K562 (cell line): ENCODE data around the gene NAV2. TPM values are rescaled to one million over a fixed set of nuclear protein-coding genes. Genes with fewer than 3 reads are reported as not detected.

Experiments
- ATAC-seq: fragments of 200-7000 bp; cut with Tn5 transposase; 3 replicates; pipeline ENCODE4 v1.9.1; 2020; ENCODE audit warnings: moderate library complexity
- BruUV-seq: library from RNA; stranded (reverse); fragments of 400-500 nt; replicated peaks from 2 replicates; lab custom pipeline; 2021; lab: Mats Ljungman, UMichigan
- CTCF ChIA-PET: fragments of 300-600 bp; formaldehyde crosslinking; extraction: SDS; loops from one replicate; lab custom pipeline; 2021; ENCODE audit warnings: low intra/inter-chr PET ratio; lab: Yijun Ruan, JAX
- POLR2A ChIA-PET: fragments of 300-600, 350-650 bp; sonication (Branson Sonifier 250); formaldehyde crosslinking; extraction: SDS; loops from one replicate; lab custom pipeline; 2021; ENCODE audit warnings: antibody characterized with exemption, inconsistent platforms; lab: Yijun Ruan, JAX
- DNase-seq, 4 experiments: peaks; one replicate each; pipeline versions ENCODE4 v3.0.0 to v3.0.0-alpha.2; 2011 to 2018; ENCODE audit warnings: low spot score in 3 of 4, mixed read lengths in 3 of 4; ENCODE audit errors: extremely low read depth in 1 of 4
- FAIRE-seq: peaks from 2 replicates; lab custom pipeline; 2011; peaks lifted over from hg19 to GRCh38; lab: Jason Lieb, UNC
- H2AFZ ChIP-seq: 2 replicates; pipeline ENCODE4 v1.6.0; 2011; ENCODE audit warnings: low read depth, low read length, control low read depth, inconsistent platforms
- H3K27ac ChIP-seq: fragments of 200-600 bp; 3 replicates; pipeline ENCODE4 v1.8.0; 2011; ENCODE audit warnings: low read depth, mild to moderate bottlenecking, control low read depth, inconsistent platforms, low read length, moderate library complexity, mixed read lengths; ENCODE audit errors: extremely low read depth
- H3K27me3 ChIP-seq, 2 experiments: fragments of 300-600 bp in 1 of 2; 2 replicates in 1 of 2; 3 replicates in 1 of 2; pipeline versions ENCODE4 v1.6.0 to v1.8.0; 2011; ENCODE audit warnings: inconsistent platforms in 2 of 2, low read length in 2 of 2, mild to moderate bottlenecking in 1 of 2, mixed read lengths in 1 of 2, moderate library complexity in 1 of 2; ENCODE audit not compliant: control insufficient read depth in 2 of 2, insufficient read depth in 2 of 2
- H3K36me3 ChIP-seq: fragments of 300-600 bp; 3 replicates; pipeline ENCODE4 v1.8.0; 2011; ENCODE audit warnings: mild to moderate bottlenecking, low read length, inconsistent platforms; ENCODE audit not compliant: control insufficient read depth, insufficient read depth
- H3K4me1 ChIP-seq, 2 experiments: fragments of 200-600 bp in 1 of 2; replicated peaks in 1 of 2; 2 replicates in 1 of 2; 3 replicates in 1 of 2; pipeline versions ENCODE4 v1.5.1 to v1.8.0; 2011; ENCODE audit warnings: inconsistent platforms in 2 of 2, low read length in 2 of 2, mild to moderate bottlenecking in 1 of 2, mixed read lengths in 1 of 2, moderate library complexity in 1 of 2; ENCODE audit not compliant: control insufficient read depth in 2 of 2, insufficient read depth in 2 of 2
- H3K4me2 ChIP-seq: 2 replicates; pipeline ENCODE4 v1.6.1; 2011; ENCODE audit warnings: low read length, control low read depth, inconsistent platforms, mixed read lengths; ENCODE audit not compliant: insufficient read depth
- H3K4me3 ChIP-seq: fragments of 200-600 bp; sonication (generic), shearing (Covaris generic); 2 replicates; pipeline ENCODE4 v1.5.1; 2016; ENCODE audit warnings: control low read depth, inconsistent platforms
- H3K79me2 ChIP-seq: fragments of 200-600 bp; 3 replicates; pipeline ENCODE4 v1.8.0; 2011; ENCODE audit warnings: low read length, inconsistent platforms; ENCODE audit not compliant: control insufficient read depth, insufficient read depth
- H3K9ac ChIP-seq, 2 experiments: 2 replicates each; pipeline versions ENCODE4 v1.6.0 to v1.6.1; 2011; ENCODE audit warnings: low read depth in 2 of 2, low read length in 2 of 2, control low read depth in 1 of 2, inconsistent platforms in 1 of 2, mild to moderate bottlenecking in 1 of 2, mixed read lengths in 1 of 2; ENCODE audit not compliant: insufficient read depth in 1 of 2
- H3K9me1 ChIP-seq: one replicate; pipeline ENCODE4 v1.6.0; 2011; ENCODE audit warnings: inconsistent platforms, mild to moderate bottlenecking, low read length, moderate library complexity; ENCODE audit not compliant: control insufficient read depth, insufficient read depth
- H3K9me3 ChIP-seq: replicated peaks from 2 replicates; pipeline ENCODE4 v1.5.1; 2011; ENCODE audit warnings: low read depth, low read length, inconsistent platforms; ENCODE audit not compliant: control insufficient read depth, insufficient read depth
- H4K20me1 ChIP-seq: replicated peaks from 2 replicates; pipeline ENCODE4 v1.6.1; 2011; ENCODE audit warnings: low read length, inconsistent platforms, mixed read lengths; ENCODE audit not compliant: control insufficient read depth, insufficient read depth
- ARID2 ChIP-seq: fragments of 450-650 bp; IDR thresholded peaks from 2 replicates; pipeline ENCODE4 v1.6.1; 2017; ENCODE audit warnings: antibody characterized with exemption, mild to moderate bottlenecking
- BACH1 ChIP-seq: fragments of 200-800 bp; sonication (Bioruptor generic); IDR thresholded peaks from 2 replicates; pipeline ENCODE4 v1.6.1; 2016; ENCODE audit warnings: missing genetic modification characterization, missing compliant biosample characterization
- E2F1 ChIP-seq: sonication (generic); formaldehyde crosslinking; IDR thresholded peaks from 2 replicates; pipeline ENCODE4 v1.8.1; 2023; ENCODE audit warnings: mild to moderate bottlenecking, missing genetic modification reagents, moderate library complexity
- EGR1 ChIP-seq: fragments of 450-650 bp; conservative IDR thresholded peaks from 2 replicates; pipeline ENCODE4 v1.6.1; 2017; ENCODE audit warnings: mild to moderate bottlenecking
- HIVEP1 ChIP-seq: fragments of 250-450 bp; sonication (Bioruptor Pico); IDR thresholded peaks from 2 replicates; pipeline ENCODE4 v1.4.0; 2020; ENCODE audit warnings: mild to moderate bottlenecking
- MCM2 ChIP-seq: fragments of 450-650 bp; IDR thresholded peaks from 2 replicates; pipeline ENCODE4 v1.6.1; 2017; ENCODE audit warnings: low read depth, mild to moderate bottlenecking
- NFIX ChIP-seq: fragments of 250-450 bp; sonication (Bioruptor Pico); IDR thresholded peaks from 2 replicates; pipeline ENCODE4 v1.4.0; 2020; ENCODE audit warnings: low read depth, mild to moderate bottlenecking, moderate library complexity
- RBM39 ChIP-seq: fragments of 200-400 bp; formaldehyde crosslinking; optimal IDR thresholded peaks from 2 replicates; pipeline ENCODE3; 2018; ENCODE audit warnings: low read depth, low read length
- SOX6 ChIP-seq: fragments of 450-650 bp; IDR thresholded peaks from 2 replicates; pipeline ENCODE4 v1.6.1; 2014; ENCODE audit warnings: mild to moderate bottlenecking
- SPI1 ChIP-seq: IDR thresholded peaks from 2 replicates; pipeline ENCODE4 v1.6.1; 2011; ENCODE audit warnings: low read depth, low read length, control low read depth, borderline replicate concordance
- WGBS: fragments of 100-300 bp; shearing (Covaris generic); methylation state at CpG from one replicate; pipeline ENCODE4 v1.1.6; 2016; ENCODE audit warnings: low coverage, mixed read lengths; ENCODE audit not compliant: insufficient coverage; ENCODE audit errors: missing lambda C conversion rate; 5-methylcytosine and 5-hydroxymethylcytosine counted together
- in situ Hi-C: fragments of 300-500 bp; cut with MboI; formaldehyde crosslinking; loops from 4 replicates; pipeline ENCODE4 v1.15.0; 2018; ENCODE audit warnings: inconsistent platforms, mixed read lengths
- intact Hi-C: fragments of 100-400 bp; cut with micrococcal nuclease; formaldehyde crosslinking; loops from 2 replicates; pipeline ENCODE4 v1.14.2; 2022
- polyA plus RNA-seq, 8 experiments: library from polyadenylated mRNA; depleted of rRNA in 4 of 8; stranded (reverse) in 5 of 8; unstranded in 3 of 8; fragments of >200 nt; fragmentation: Nextera tagmentation in 2 of 8; fragmentation: Illumina TruSeq in 1 of 8; extraction: Ambion mirVana in 2 of 8; extraction: Trizol in 1 of 8; gene quantifications; 2 replicates each; pipeline versions ENCODE4 v1.2.1 to v1.2.3, GENCODE V29; 2011 to 2014; ENCODE audit warnings: inconsistent platforms in 1 of 8, missing spikeins in 1 of 8
- total RNA-seq, 7 experiments: library from RNA; depleted of rRNA in 6 of 7; stranded (reverse); fragments of >200 nt in 6 of 7; fragmentation: Illumina TruSeq in 2 of 7; extraction: Trizol in 2 of 7; gene quantifications; 2 replicates each; pipeline versions ENCODE4 v1.2.1 to v1.2.3, GENCODE V29; 2011 to 2021; ENCODE audit warnings: low replicate concordance in 1 of 7

The NAV2 gene
- total and polyA plus RNA-seq, 9 of the 15 experiments (the other 6 are each of a cell fraction or from before 2014, with no cell fraction given), result 0.03 to 0.35 (median 0.05) TPM

- Histone ChIP-seq H3K27ac (no peak within 1 kb of the TSS), H3K4me3 (no peak within 1 kb of the TSS), H3K4me1 (peaks cover 0 to 22% of the 10 kb centered on the region in 2 experiments; a peak in 2 of 5 replicates), H3K27me3 (peaks cover 67 to 69% of the 10 kb centered on the region in 2 experiments), H4K20me1 (no peaks in the 10 kb centered on the region), H2AFZ (no peak within 1 kb of the TSS), H3K4me2 (no peak within 1 kb of the TSS), H3K9ac (no peak within 1 kb of the TSS), H3K9me3 (no peaks in the 10 kb centered on the region), H3K79me2 (no peaks in the 10 kb centered on the region), H3K36me3 (no peaks in the 10 kb centered on the region), H3K9me1 (no peaks in the 10 kb centered on the region)
- in situ Hi-C loops (no loop called here), intact Hi-C loops (no loop called here)
- WGBS, result 21% methylated on average over 30 of the region's 30 CpGs
- ATAC-seq (no peak), DNase-seq (no peak), FAIRE-seq (no peak)
- POLR2A ChIA-PET, result interaction anchor here (0.6 to 0.7 kb wide), 2 partner anchors 23 to 415 kb away, joined by 3 to 4 read pairs; no protein-coding TSS in a partner anchor
- BruUV-seq, result no TSS peak
- CTCF ChIA-PET, result no interaction called here
- no peak for TF ChIP-seq MCM2
- TF ChIP-seq SPI1, result no peak
- no peak for TF ChIP-seq EGR1
These were observed 448.0 kb downstream of the NAV2 start, which contains the start of gene DBX1 for GRCh38 chr11:20160425-20161229. Gene DBX1, minus strand, starts transcription at chr11:20160475. Its CDS starts 151 bp downstream, at chr11:20160324.

- Histone ChIP-seq H3K79me2 (no peaks in the 10 kb centered on the region), H3K9ac (no peak overlapping the region), H3K36me3 (no peaks in the 10 kb centered on the region), H3K9me3 (no peaks in the 10 kb centered on the region), H3K4me3 (no peak overlapping the region), H3K27ac (no peak overlapping the region), H3K4me2 (no peak overlapping the region), H4K20me1 (no peaks in the 10 kb centered on the region), H3K9me1 (no peaks in the 10 kb centered on the region), H3K27me3 (peaks cover 60 to 64% of the 10 kb centered on the region in 2 experiments), H2AFZ (no peak overlapping the region), H3K4me1 (peaks cover 0 to 18% of the 10 kb centered on the region in 2 experiments; a peak in 2 of 5 replicates)
- no peak for TF ChIP-seq E2F1 (CRISPR knock-in tag)
- TF ChIP-seq SOX6, result no peak
- TF ChIP-seq NFIX (CRISPR knock-in tag), result no peak
- no peak for TF ChIP-seq RBM39
- TF ChIP-seq BACH1 (tag), result no peak
- TF ChIP-seq HIVEP1 (CRISPR knock-in tag), result no peak
- TF ChIP-seq ARID2, result no peak
- 3% methylated on average over 28 of the region's 29 CpGs for WGBS
- ChIA-PET POLR2A (no interaction called here), CTCF (no interaction called here)
- in situ Hi-C loops (no loop called here), intact Hi-C loops (no loop called here)
- no peak for ATAC-seq
- no TSS peak for BruUV-seq
- no peak for FAIRE-seq
- DNase-seq, result no peak
These were observed 448.7 kb downstream of the NAV2 start for GRCh38 chr11:20161230-20161918.
